HEK293T (cell line): ENCODE measurements around the gene UBQLN1.

Experiments
- ARNT ChIP-seq: fragments of 450-650 bp; IDR thresholded peaks from 2 replicates; pipeline ENCODE4 v1.6.1; 2017; ENCODE audit warnings: mild to moderate bottlenecking
- BHLHE40 ChIP-seq: fragments of 450-650 bp; IDR thresholded peaks from 2 replicates; pipeline ENCODE4 v1.6.1; 2016; ENCODE audit warnings: mild to moderate bottlenecking, moderate library complexity, borderline replicate concordance
- CTBP1 ChIP-seq: fragments of 450-650 bp; IDR thresholded peaks from 2 replicates; pipeline ENCODE4 v1.6.1; 2016; ENCODE audit warnings: borderline replicate concordance
- FOXK2 ChIP-seq: fragments of 450-650 bp; IDR thresholded peaks from 2 replicates; pipeline ENCODE4 v1.6.1; 2016; ENCODE audit warnings: mild to moderate bottlenecking
- FOXM1 ChIP-seq: fragments of 450-650 bp; IDR thresholded peaks from 2 replicates; pipeline ENCODE4 v1.6.1; 2017; ENCODE audit warnings: mild to moderate bottlenecking, borderline replicate concordance
- HDGF ChIP-seq: fragments of 450-650 bp; IDR thresholded peaks from 2 replicates; pipeline ENCODE4 v1.6.1; 2017; ENCODE audit warnings: antibody characterized with exemption, borderline replicate concordance
- NFRKB ChIP-seq: fragments of 450-650 bp; IDR thresholded peaks from 2 replicates; pipeline ENCODE4 v1.6.1; 2016; ENCODE audit warnings: mild to moderate bottlenecking, moderate library complexity
- SP1 ChIP-seq: fragments of 450-650 bp; IDR thresholded peaks from 2 replicates; pipeline ENCODE4 v1.6.1; 2017
- SUZ12 ChIP-seq: fragments of 450-650 bp; IDR thresholded peaks from 2 replicates; pipeline ENCODE4 v1.6.1; 2016; ENCODE audit warnings: mild to moderate bottlenecking

GRCh38 chr9:83701286-83701685, 6.5 kb downstream of the UBQLN1 start:
- no peak for TF ChIP-seq BHLHE40
- no peak for TF ChIP-seq FOXK2
- no peak for TF ChIP-seq FOXM1
- TF ChIP-seq SUZ12, result no peak
- TF ChIP-seq SP1, result no peak
- TF ChIP-seq ARNT, result no peak
- no peak for TF ChIP-seq NFRKB
- TF ChIP-seq CTBP1, result no peak
- no peak for TF ChIP-seq HDGF
